Upper lobe of left lung (tissue), 6 donors: Measurements from ENCODE around the gene PIK3CA. TPM values are rescaled to one million over a fixed set of nuclear protein-coding genes. Genes with fewer than 3 reads are reported as not detected.
"Not testable (repeated sequence)": the region's sequence is repeated elsewhere in the genome, so short reads cannot be mapped to it uniquely, and the experiment has no call there.

ENCODE experiments used
- ATAC-seq, 2 donors: fragments of 200-7000 bp; cut with Tn5 transposase; one replicate each; pipeline ENCODE4 v1.9.1; 2022; ENCODE audit warnings: mild to moderate bottlenecking in 2 of 2, moderate library complexity in 2 of 2; ENCODE audit not compliant: low FRiP score in 2 of 2
- DNase-seq, 2 donors: peaks; one replicate each; pipeline ENCODE4 v3.0.0-alpha.2; 2019 to 2020
- H3K27ac ChIP-seq, 4 donors: fragments of 200-600 bp; sonication (generic); one replicate each; pipeline ENCODE4 v1.5.1; 2016 to 2019
- H3K27me3 ChIP-seq, 4 donors: fragments of 200-600 bp; sonication (generic); one replicate each; pipeline ENCODE4 v1.5.1; 2017 to 2019
- H3K36me3 ChIP-seq, 4 donors: fragments of 200-600 bp; sonication (generic); one replicate each; pipeline ENCODE4 v1.5.1; 2016 to 2019
- H3K4me1 ChIP-seq, 4 donors: fragments of 200-600 bp; sonication (generic); one replicate each; pipeline ENCODE4 v1.5.1; 2018 to 2019
- H3K4me3 ChIP-seq, 4 donors: fragments of 200-600 bp; sonication (generic); one replicate each; pipeline ENCODE4 v1.5.1; 2017 to 2019; ENCODE audit warnings: mild to moderate bottlenecking in 2 of 4, moderate library complexity in 1 of 4
- H3K9me3 ChIP-seq, 4 donors: fragments of 200-600 bp; sonication (generic); one replicate each; pipeline ENCODE4 v1.5.1; 2018 to 2019
- EP300 ChIP-seq, 4 donors: sonication (generic); formaldehyde crosslinking; IDR thresholded peaks; one replicate each; pipeline ENCODE4 v1.5.1; 2017; ENCODE audit warnings: antibody characterized with exemption in 4 of 4, control low read depth in 2 of 4
- POLR2A ChIP-seq, 4 donors: fragments of 450-650 bp; IDR thresholded peaks; one replicate each; pipeline ENCODE4 v1.5.1; 2016 to 2017; ENCODE audit warnings: antibody characterized with exemption in 4 of 4, mild to moderate bottlenecking in 2 of 4
- POLR2AphosphoS5 ChIP-seq, 2 donors: sonication (generic); formaldehyde crosslinking; IDR thresholded peaks; one replicate each; pipeline ENCODE4 v1.5.1; 2017; ENCODE audit warnings: antibody characterized with exemption in 2 of 2
- WGBS, 2 donors: methylation state at CpG; one replicate each; pipeline ENCODE4 v1.1.5; 2017 to 2018; 5-methylcytosine and 5-hydroxymethylcytosine counted together
- total RNA-seq, 6 donors: library from RNA; depleted of rRNA in 4 of 6; stranded (reverse); fragments of >200 nt in 4 of 6; gene quantifications; one replicate each; pipeline versions ENCODE4 v1.1.0 to v1.2.1, GENCODE V29; 2016 to 2021
- TF ChIP-seq, protein P1 (sequence below), 6 experiments: fragments of 450-650 bp in 4 of 6; fragments of 200-600 bp in 2 of 6; sonication (generic) in 2 of 6; IDR thresholded peaks; one replicate each; pipeline ENCODE4 v1.5.1; 2016 to 2019; ENCODE audit warnings: antibody characterized with exemption in 6 of 6
- donor health status: DM: no; HTN: no; CAD: no; lungs with moderate emphysema.
- donor health status: DM: no; HTN: yes; CAD: no; lungs with severe emphysema.

PIK3CA gene
- total RNA-seq, 6 donors from 2014 or later: 7.3 to 37.6 (median 23.5) TPM

DNA sequence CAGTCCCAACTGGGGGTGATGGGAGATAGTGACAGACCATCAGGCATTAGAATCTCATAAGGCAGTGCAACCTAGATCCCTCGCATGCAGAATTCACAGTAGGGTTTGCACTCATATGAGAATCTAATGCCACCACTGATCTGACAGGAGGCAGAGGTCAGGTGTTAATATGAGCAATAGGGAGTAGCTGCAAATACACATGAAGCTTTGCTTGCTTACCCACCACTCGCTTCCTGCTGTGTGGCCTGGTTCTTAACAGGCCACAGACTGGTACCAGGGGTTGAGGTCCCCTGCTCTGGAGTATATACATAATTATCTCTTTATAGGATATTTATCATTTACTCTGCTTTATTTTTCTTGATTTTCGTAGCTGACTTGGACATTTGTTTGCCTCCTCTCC lies 40.5 kb upstream of the PIK3CA start:
- Histone ChIP-seq H3K27ac (no peak overlapping the region), H3K4me3 (no peak overlapping the region), H3K9me3 (no peaks in the 10 kb centered on the region), H3K36me3 (no peaks in the 10 kb centered on the region), H3K4me1 (no peaks in the 10 kb centered on the region), H3K27me3 (no peaks in the 10 kb centered on the region)
- DNase-seq (no peak), ATAC-seq (no peak)
- TF ChIP-seq POLR2AphosphoS5 (IDR thresholded peaks at IDR 0.05) (no peak), EP300 (IDR thresholded peaks at IDR 0.05) (no peak), POLR2A (IDR thresholded peaks at IDR 0.05) (no peak)
- TF ChIP-seq, protein P1, sequence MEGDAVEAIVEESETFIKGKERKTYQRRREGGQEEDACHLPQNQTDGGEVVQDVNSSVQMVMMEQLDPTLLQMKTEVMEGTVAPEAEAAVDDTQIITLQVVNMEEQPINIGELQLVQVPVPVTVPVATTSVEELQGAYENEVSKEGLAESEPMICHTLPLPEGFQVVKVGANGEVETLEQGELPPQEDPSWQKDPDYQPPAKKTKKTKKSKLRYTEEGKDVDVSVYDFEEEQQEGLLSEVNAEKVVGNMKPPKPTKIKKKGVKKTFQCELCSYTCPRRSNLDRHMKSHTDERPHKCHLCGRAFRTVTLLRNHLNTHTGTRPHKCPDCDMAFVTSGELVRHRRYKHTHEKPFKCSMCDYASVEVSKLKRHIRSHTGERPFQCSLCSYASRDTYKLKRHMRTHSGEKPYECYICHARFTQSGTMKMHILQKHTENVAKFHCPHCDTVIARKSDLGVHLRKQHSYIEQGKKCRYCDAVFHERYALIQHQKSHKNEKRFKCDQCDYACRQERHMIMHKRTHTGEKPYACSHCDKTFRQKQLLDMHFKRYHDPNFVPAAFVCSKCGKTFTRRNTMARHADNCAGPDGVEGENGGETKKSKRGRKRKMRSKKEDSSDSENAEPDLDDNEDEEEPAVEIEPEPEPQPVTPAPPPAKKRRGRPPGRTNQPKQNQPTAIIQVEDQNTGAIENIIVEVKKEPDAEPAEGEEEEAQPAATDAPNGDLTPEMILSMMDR (IDR thresholded peaks at IDR 0.05): no peak
- WGBS, 2 donors: 94 to 95% methylated on average over 3 of the region's 3 CpGs

DNA sequence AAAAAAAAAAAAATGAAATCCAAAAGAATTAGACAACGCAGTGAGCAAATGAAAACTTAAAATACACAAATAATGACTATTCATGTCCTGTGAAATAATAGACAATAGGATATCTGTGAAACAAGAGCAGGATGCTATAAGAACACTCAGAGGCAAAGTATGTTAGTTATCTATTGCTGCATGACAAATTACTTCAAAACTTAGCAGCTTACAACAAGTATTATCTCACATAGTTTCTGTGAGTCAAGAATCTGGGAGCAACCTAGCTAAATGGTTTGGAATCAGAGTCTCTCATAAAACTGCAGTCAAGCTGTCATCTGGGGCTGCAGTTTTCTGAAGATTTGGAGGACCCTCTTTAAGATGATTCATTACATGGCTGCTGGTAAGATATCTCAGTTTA lies 40.1 kb upstream of the PIK3CA start:
- WGBS, 2 donors: 59 to 74% methylated on average over 1 of the region's 1 CpG
- TF ChIP-seq EP300 (IDR thresholded peaks at IDR 0.05): no peak
- TF ChIP-seq POLR2AphosphoS5 (IDR thresholded peaks at IDR 0.05): no peak
- no peak for ATAC-seq

DNA sequence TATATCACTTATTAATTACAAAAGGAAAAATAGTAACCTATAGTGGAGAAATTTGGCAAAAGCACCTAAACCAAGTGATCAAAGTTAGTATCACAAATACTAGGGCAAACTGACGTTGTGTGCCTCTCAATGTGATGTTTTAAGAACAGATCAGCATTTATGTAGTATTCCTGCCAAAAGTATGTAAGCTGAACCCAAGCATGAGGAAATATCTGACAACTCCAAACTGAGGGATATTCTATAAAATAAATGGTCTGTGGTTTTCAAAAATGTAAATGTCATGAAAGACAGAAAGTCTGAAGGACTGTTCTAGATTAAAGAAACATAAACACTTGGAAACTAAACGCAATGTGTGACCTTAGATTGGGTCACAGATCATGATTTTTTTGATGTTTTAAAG lies 34.3 kb upstream of the PIK3CA start:
- Histone ChIP-seq H3K4me1 (no peaks in the 10 kb centered on the region), H3K36me3 (no peaks in the 10 kb centered on the region), H3K4me3 (no peak overlapping the region), H3K27ac (no peak overlapping the region), H3K9me3 (no peaks in the 10 kb centered on the region), H3K27me3 (no peaks in the 10 kb centered on the region)
- 63 to 66% methylated on average over 2 of the region's 2 CpGs for WGBS, 2 donors
- no peak for TF ChIP-seq POLR2A (IDR thresholded peaks at IDR 0.05)
- TF ChIP-seq, protein P1 (IDR thresholded peaks at IDR 0.05): no peak
- no peak for TF ChIP-seq POLR2AphosphoS5 (IDR thresholded peaks at IDR 0.05)
- no peak for TF ChIP-seq EP300 (IDR thresholded peaks at IDR 0.05)
- ATAC-seq (no peak), DNase-seq (no peak)

More for the DNA sequence above, 40.1 kb upstream of the PIK3CA start:
- Histone ChIP-seq H3K36me3 (no peaks in the 10 kb centered on the region), H3K9me3 (no peaks in the 10 kb centered on the region), H3K4me1 (no peaks in the 10 kb centered on the region), H3K4me3 (no peak overlapping the region), H3K27me3 (no peaks in the 10 kb centered on the region), H3K27ac (no peak overlapping the region)
- no peak for DNase-seq

DNA sequence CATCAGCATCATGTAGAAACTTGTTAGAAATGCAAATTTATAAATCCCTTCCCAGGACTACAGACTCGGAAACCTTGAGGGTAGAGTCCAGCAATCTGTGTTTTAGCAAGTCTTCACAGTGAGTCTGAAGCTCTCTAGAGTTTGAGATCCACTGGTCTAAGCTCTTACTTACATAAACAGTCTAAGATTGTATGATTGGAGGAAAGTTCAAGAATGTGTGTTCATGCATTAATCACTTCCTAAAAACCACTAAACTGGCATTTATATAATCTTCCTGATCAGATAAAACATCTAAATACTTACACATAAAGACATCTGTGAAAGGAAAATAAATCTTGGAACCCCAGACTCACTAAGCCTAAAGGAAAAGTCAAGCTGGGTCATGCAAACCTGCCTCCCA lies 32.7 kb upstream of the PIK3CA start:
- not testable (repeated sequence) for H3K27ac ChIP-seq, H3K4me1 ChIP-seq, H3K27me3 ChIP-seq, H3K36me3 ChIP-seq, ATAC-seq, H3K4me3 ChIP-seq, DNase-seq, H3K9me3 ChIP-seq
- 44 to 59% methylated on average over 1 of the region's 1 CpG for WGBS, 2 donors

DNA sequence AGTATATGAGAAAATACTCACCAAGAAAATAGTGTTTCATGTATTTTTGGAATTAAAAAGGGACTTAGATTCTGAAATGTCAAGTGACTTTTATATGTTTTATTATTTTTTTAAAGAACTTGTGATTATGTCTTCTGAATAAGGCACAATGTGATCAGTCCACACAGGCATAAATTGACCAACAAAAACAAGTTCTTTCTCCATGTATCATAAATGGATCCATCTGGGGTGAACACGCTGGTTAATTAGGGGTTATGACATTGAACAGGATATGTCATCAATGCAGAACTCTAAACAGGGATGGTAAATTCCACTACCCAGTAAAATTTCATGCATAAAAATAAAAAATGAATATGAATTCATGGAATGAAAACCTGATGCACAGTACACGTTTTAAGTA lies 31.3 kb upstream of the PIK3CA start:
- no peak overlapping the region for H3K27ac ChIP-seq
- DNase-seq (no peak), ATAC-seq (no peak)
- no peaks in the 10 kb centered on the region for H3K36me3 ChIP-seq
- H3K27me3 ChIP-seq: no peaks in the 10 kb centered on the region
- no peaks in the 10 kb centered on the region for H3K4me1 ChIP-seq
- TF ChIP-seq POLR2A (IDR thresholded peaks at IDR 0.05): no peak
- TF ChIP-seq, protein P1 (IDR thresholded peaks at IDR 0.05): no peak
- TF ChIP-seq EP300 (IDR thresholded peaks at IDR 0.05): no peak
- no peak for TF ChIP-seq POLR2AphosphoS5 (IDR thresholded peaks at IDR 0.05)
- no peaks in the 10 kb centered on the region for H3K9me3 ChIP-seq
- no peak overlapping the region for H3K4me3 ChIP-seq
- 59 to 76% methylated on average over 2 of the region's 2 CpGs for WGBS, 2 donors

DNA sequence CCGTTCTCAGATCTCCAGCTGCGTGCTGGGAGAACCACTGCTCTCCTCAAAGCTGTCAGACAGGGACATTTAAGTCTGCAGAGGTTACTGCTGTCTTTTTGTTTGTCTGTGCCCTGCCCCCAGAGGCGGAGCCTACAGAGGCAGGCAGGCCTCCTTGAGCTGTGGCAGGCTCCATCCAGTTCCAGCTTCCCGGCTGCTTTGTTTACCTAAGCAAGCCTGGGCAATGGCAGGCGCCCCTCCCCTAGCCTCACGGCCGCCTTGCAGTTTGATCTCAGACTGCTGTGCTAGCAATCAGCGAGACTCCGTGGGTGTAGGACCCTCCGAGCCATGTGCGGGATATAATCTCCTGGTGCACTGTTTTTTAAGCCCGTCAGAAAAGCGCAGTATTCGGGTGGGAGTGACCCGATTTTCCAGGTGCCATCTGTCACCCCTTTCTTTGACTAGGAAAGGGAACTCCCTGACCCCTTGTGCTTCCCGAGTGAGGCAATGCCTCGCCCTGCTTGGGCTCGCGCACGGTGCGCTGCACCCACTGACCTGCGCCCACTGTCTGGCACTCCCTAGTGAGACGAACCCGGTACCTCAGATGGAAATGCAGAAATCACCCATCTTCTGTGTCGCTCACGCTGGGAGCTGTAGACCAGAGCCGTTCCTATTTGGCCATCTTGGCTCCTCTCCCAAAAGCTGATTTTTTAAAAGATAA lies 15.8 kb upstream of the PIK3CA start:
- H3K27me3 ChIP-seq, ATAC-seq, H3K36me3 ChIP-seq, H3K27ac ChIP-seq, H3K4me1 ChIP-seq, H3K4me3 ChIP-seq, H3K9me3 ChIP-seq: not testable (repeated sequence)
- peak; percentile 43 to 47 for DNase-seq
- 84 to 95% methylated on average over 10 to 26 of the region's 27 CpGs for WGBS, 2 donors
